Posterior cingulate gyrus (tissue), 11 donors: ENCODE measurements around the gene ZNF503.
A peak's percentile ranks its signal among the peaks of the same experiment; 100 is the strongest.

Source experiments
- DNase-seq, 10 donors: peaks; one replicate each; pipeline versions ENCODE4 v3.0.0 to v3.0.0-alpha.2; 2020 to 2021; ENCODE audit warnings: mixed read lengths in 3 of 10
- intact Hi-C: fragments of 100-400 bp; cut with DNase I; formaldehyde crosslinking; loops from one replicate; pipeline ENCODE4 v1.15.1; 2023

The ZNF503 gene

DNA sequence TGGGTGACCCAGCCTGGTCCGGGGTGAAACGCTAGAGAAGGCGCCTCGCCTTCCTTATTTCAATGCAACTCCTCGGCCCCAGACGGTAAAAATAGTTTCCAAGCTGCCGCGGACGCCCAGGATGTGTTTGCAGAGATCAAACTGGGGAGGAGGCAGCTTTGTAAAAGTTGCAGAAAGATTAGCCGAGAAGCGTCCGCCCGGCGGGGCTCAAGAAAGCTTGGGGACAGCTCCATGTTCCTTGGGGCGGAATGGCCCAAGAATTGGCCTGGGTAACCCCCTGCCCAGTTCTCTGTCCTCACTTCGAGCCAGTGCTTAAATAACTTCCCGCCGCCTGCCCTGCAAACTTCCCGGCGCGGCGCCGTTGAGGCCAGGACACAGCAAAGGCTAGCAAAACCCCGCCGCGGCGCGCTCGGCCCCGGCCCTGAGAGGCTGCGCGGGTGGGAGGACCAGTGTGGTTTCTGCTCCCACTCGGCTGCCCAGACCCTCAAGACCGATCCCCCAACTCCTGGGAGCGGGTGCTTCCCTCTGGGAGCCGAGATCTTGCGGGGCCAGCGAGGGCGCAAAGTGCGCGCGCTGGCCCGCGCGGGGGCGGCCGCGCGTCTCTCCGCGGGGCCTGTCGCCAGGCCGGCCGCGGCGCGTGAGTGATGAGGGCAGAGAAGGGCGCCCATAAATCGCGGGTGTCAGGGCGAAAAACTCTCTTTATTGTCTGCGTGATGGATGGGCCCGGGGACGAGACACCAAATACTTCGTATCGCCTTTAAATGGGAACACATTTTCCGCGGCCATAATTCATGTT lies 6.3 kb upstream of the ZNF503 start:
- DNase-seq = peak in 3 of 10 donors; percentile 19 to 84 (median 83)
- intact Hi-C loops = loop anchor here (10.0 kb wide), 1 partner anchor 517 kb away; no protein-coding TSS in a partner anchor

DNA sequence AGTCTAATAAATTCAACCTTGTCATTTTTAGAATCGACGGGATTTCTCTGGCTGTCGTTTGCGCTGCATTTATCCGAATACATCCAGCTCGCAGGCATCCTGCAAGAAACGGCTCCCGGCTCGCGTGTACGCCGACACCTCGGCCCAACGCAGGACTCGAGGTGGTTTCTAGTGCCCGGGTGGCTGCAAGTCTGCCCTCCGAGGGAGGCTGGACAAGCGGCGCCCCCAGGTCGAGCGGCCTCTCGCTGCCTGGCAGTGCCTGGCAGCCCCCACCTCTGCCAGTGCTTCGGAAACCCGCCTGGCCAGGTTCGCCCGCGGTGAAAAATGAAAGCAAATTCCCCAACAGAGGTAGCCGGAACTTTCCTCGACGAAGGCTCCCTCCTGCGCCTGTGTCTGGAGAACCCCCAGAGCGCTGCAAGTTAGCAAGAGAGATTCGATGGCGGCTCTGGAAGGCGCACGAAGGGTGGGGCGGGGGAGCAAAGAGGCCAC lies 5.7 kb upstream of the ZNF503 start:
- DNase-seq = peak in 1 of 10 donors; percentile 77
- intact Hi-C loops = loop anchor here (10.0 kb wide), 1 partner anchor 518 kb away; no protein-coding TSS in a partner anchor

DNA sequence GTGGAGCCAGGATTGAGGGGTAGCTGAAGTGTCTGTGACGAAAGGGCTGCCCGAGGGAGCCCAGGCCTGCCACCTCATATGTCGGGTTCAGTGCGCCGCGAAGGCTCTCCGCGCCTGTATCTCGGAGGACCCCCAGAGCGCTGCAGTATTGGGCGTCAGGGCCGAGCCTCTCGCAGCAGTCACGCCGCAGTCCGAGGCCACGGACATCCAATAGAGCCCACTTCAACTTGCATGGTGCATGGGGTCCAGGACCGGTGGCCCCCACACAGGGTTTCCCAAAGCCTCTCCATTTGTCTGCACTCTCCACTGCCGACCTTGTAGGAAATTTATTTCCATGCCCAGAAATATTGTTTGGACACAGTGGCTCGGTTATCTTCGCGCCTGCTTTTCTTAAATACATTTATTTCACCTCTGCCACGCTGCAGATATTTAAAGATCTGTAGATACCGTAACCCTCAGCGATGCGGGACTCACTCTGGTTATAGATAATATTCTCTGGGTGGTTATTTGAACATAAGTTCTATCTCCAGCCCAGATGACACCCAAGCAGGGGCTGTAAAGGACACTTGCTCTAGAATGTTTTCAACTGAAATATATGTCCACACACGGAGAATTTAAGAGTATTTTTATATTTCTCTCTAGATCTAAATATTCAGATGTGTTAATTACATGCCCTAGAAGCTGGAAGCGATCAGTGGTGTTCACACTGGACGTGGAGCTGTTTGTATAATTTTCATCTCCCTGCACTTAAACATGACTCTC lies 5.1 kb upstream of the ZNF503 start:
- DNase-seq = peak in 1 of 10 donors; percentile 74
- intact Hi-C loops = loop anchor here (10.0 kb wide), 1 partner anchor 518 kb away; no protein-coding TSS in a partner anchor

GRCh38 chr10:75405598-75406461 lies 4.3 kb upstream of the ZNF503 start:
- intact Hi-C loops = loop anchor here (10.0 kb wide), 1 partner anchor 519 kb away; no protein-coding TSS in a partner anchor
- peak in 1 of 10 donors; percentile 22 for DNase-seq

- peak in 1 of 10 donors; percentile 83 for DNase-seq
- intact Hi-C loops = loop anchor here (10.0 kb wide), 1 partner anchor 520 kb away; no protein-coding TSS in a partner anchor
These were observed 3.4 kb upstream of the ZNF503 start for GRCh38 chr10:75404815-75405597.

GRCh38 chr10:75403939-75404814 lies 2.6 kb upstream of the ZNF503 start:
- peak in 1 of 10 donors; percentile 79 for DNase-seq
- intact Hi-C loops = loop anchor here (2.0 to 10.0 kb wide), 2 partner anchors 521 to 633 kb away; no protein-coding TSS in a partner anchor

DNA sequence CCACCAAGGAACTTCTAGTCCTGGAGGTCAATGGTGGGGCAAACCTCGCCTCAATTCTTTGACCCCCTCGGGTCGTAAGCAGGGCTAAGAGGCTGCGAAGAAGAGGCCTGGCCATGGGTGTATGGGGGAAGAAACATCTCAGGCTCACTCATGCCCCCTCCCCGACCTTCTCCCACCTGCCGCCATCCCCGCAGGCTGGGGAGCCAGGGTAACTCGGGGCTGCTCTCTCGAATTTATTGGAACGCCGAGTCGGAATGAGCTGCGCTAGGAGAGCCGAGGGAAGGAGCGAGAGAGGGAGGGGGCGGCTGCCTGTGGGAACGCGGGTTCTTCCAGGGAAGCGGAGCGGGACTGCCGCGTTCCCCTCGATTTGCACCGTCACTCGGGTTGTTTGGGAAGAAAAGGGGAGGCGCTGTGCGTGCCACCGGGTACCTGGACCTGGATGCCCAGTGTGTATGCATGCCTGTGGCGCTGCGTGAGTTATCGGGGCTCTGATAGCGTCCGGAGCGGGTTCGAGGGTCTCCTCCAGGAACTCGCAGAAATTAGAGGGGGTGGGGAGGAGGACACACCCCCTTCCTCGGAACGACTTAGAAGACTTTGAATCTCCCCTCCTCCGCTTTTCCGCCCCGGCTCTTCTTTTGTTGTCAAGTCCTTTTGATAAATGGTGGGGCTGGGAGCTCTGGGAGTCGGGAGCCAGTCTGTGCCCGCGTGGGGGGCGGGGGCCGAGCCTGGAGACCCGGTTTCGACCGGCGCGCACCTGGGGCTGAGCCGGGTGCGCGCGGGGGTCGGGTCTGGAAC lies 1.8 kb upstream of the ZNF503 start:
- DNase-seq = peak in 3 of 10 donors; percentile 30 to 86 (median 80)
- intact Hi-C loops = loop anchor here (2.0 to 10.0 kb wide), 2 partner anchors 521 to 633 kb away; no protein-coding TSS in a partner anchor

- intact Hi-C loops = loop anchor here (2.0 to 10.0 kb wide), 2 partner anchors 522 to 634 kb away; no protein-coding TSS in a partner anchor
- peak in 2 of 10 donors; percentile 14 to 81 for DNase-seq
These were observed 1.1 kb upstream of the ZNF503 start for GRCh38 chr10:75402486-75403143.

DNA sequence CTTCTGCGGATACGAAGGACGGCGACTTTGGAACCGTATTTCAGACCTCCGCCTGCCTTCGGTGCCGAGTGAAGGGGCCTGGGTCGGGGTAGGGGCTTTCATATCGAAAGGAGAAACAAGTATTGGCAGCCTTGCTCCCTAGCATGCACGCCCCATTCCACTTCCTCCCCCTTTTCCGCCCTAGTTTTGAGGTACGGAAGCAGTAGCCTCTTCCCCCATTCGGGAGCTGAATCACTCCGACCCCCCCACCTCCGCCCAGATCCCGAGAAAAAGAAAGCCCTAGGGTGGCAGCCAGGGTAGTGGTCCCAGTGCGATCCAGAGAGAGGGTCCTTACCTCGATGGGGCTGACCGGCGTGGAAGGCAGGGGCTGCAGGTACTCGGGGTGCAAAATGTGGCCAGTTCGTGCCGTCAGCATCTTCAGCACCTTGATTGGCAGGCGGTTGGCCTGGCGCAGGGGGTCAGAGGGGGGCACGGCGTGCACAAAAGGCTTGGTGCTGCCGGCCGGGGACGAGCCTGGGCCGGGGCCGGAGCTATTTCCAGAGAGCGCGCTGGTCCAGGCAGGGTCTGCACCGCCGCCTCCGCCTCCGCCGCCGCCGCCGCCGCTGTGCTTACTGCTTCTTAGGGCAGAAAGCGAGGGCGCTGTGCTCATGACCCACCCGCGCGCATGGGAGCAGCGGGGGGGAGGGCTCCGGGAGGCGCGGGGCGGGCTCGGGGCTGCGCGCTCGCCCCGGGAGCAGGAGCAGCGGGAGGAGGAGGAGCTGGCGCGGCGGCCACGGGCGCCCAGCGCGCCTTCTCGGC lies 594 bp downstream of the ZNF503 start:
- peak in 3 of 10 donors; percentile 31 to 87 (median 83) for DNase-seq
- intact Hi-C loops = loop anchor here (10.0 kb wide), 1 partner anchor 524 kb away; no protein-coding TSS in a partner anchor

DNA sequence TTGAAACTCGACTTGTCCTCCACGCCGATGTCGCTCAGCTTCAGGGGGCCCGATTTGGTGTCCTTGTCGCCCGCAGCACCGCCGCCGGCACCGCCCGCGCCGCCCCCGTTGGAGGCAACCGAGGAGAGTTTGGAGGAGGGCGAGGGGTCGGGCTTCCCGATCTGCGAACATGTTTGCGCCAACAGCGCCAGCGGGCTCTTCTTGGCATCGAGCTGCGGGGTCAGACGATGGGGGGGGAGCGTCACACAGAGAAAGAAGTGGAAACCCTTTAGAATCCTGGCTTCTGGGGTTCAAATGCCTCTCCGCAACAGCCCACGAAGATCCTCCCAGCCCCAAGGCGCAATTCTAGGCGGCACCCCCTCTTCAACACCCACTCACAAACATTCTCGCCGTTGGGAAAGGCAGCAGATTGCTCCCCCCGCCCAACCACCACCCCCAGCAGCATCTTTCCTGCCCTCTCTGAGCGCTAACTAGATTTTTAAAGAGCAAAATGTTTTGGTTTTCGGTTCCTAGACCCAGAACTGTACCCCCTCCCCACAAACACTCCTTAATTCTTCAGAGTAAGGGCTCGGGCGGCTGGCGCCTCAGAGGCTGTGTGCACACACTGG lies 1.3 kb downstream of the ZNF503 start:
- DNase-seq = peak in 2 of 10 donors; percentile 17 to 82
- intact Hi-C loops = loop anchor here (10.0 kb wide), 1 partner anchor 525 kb away; no protein-coding TSS in a partner anchor

DNA sequence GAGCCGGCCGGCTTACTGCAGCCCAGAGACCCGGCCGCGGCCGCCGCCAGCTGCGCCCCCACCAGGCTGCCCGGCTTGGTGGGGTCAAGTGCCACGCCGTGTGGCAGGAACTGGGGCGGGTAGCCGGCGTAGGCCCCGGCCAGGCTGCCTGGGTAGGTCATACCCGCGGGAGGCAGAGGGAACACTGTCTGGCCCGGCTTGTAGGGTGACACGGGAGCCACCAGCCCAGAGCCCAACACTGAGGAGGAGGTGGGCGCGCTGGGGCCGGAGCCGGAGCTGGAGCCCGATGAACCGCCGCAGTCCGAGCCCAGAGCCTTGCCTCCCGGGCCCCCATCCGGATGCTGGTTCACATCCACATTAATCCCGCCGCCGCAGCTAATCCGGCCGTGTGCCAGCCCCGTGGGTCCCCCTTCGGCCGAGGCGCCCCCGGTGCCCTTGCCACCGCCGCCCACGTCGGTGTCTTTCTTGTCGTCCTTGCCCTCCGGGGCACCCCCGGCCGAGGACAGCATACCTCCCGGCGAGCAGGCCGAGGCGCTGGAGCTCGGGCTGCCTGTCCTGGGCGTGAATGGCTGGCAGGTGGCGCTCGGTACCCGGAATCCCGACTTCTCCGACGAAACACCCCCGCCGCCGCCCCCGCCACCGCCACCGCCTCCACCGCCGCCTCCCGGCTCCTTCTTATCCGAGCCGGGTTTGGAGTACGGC lies 2.0 kb downstream of the ZNF503 start:
- intact Hi-C loops = loop anchor here (10.0 kb wide), 1 partner anchor 525 kb away; no protein-coding TSS in a partner anchor
- peak; percentile 62 to 96 (median 74) for DNase-seq

GRCh38 chr10:75398692-75399460 lies 2.7 kb downstream of the ZNF503 start:
- intact Hi-C loops = no loop called here
- DNase-seq = peak in 1 of 10 donors; percentile 74

- no peak for DNase-seq
- intact Hi-C loops = no loop called here
These were observed 3.3 kb downstream of the ZNF503 start for GRCh38 chr10:75398200-75398691.
